ENCODE results near the gene AKR1C8.

GRCh38 chr10:5148678-5149032, 36.3 kb downstream of the AKR1C8 start:
- TF ChIP-seq POLR2A (IDR thresholded peaks at IDR 0.05): no peak
- no peak for TF ChIP-seq CTCF (IDR thresholded peaks at IDR 0.05)
- TF ChIP-seq EP300 (IDR thresholded peaks at IDR 0.05): no peak
